ENCODE data around the gene METTL13. TPM values are rescaled to one million over a fixed set of nuclear protein-coding genes. Genes with fewer than 3 reads are reported as not detected.

The METTL13 gene
- total and polyA plus RNA-seq, 2 of the 4 experiments (the other 2 are of a cell fraction) = 25.1 to 26.3 TPM

DNA sequence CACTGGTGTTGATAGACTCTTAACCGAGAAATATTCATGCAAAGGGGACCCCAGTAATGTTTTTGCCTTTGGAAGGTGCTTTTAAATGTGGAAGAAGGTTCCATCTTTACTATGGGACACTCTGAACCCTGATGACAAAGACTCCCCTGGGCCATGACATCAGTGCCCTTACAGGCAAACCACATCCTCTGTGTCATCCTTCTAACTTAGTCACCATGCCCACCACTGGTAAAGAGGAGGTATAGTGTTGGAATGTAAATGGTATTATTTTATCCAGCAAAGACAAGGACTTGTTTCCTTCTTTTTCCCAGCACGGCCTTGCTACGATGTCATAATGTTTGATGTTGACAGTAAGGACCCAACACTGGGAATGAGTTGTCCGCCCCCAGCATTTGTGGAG, 12.6 kb downstream of the METTL13 start:
- WGBS, 2 experiments (ENCODE audit: extremely low coverage in 2 of 2, insufficient read length in 1 of 2) = no CpG with 5 or more reads among the region's 4 CpGs
- no peak overlapping the region for H3K4me2 ChIP-seq (ENCODE audit: low read depth, low read length)
- peak overlapping the region; percentile 18; the same call in 1 of the 2 replicates for H3K18ac ChIP-seq (ENCODE audit: low read depth, low read length)
- no peak overlapping the region for H3K27ac ChIP-seq (ENCODE audit: insufficient read depth, low read length)
- no peak overlapping the region for H2AK9ac ChIP-seq (replicated peaks; ENCODE audit: low read depth, low read length, poor library complexity)
- intact Hi-C loops (cut with micrococcal nuclease) (no loop called here), dilution Hi-C loops (cut with HindIII; ENCODE audit: low sequenced_read_pairs, unreplicated experiment) (no loop called here), in situ Hi-C loops (cut with MboI; ENCODE audit: low sequenced_read_pairs) (no loop called here)
- ChIA-PET CTCF (interaction anchor here (0.6 to 1.7 kb wide), 3 partner anchors 40 to 476 kb away, joined by 4 to 8 read pairs (median 7); no protein-coding TSS in a partner anchor), POLR2A (ENCODE audit: unreplicated experiment) (no interaction called here)
- H3K56ac ChIP-seq (ENCODE audit: extremely low read depth, insufficient read depth, low read length) = peak overlapping the region; percentile 24; the same call in 1 of the 2 replicates
- no peak overlapping the region for H2BK15ac ChIP-seq (ENCODE audit: low read depth, low read length)
- no peak overlapping the region for H2AK5ac ChIP-seq (ENCODE audit: low read depth, low read length)
- no peaks in the 10 kb centered on the region for H3K27me3 ChIP-seq (ENCODE audit: control insufficient read depth, insufficient read depth, low read length)
- peak; percentile 85 for DNase-seq
- no peak overlapping the region for H3K9ac ChIP-seq (ENCODE audit: low read depth, low read length)
- BruUV-seq (replicated peaks) = no TSS peak
- H3K36me3 ChIP-seq (ENCODE audit: control insufficient read depth, insufficient read depth, low read length) = peaks cover 38% of the 10 kb centered on the region
- H4K5ac ChIP-seq (ENCODE audit: low read depth, low read length) = no peak overlapping the region
- no peaks in the 10 kb centered on the region for H4K20me1 ChIP-seq (ENCODE audit: insufficient read depth, low read length)
- no peaks in the 10 kb centered on the region for H3K9me1 ChIP-seq (ENCODE audit: insufficient read depth, low read length)
- H3K4me3 ChIP-seq (ENCODE audit: insufficient read depth, low read depth, low read length) = no peak overlapping the region
- H3K79me1 ChIP-seq (ENCODE audit: low read depth in 1 of 2, low read length in 2 of 2) = peaks cover 13 to 41% of the 10 kb centered on the region in 2 experiments; a peak in 3 of 4 replicates
- peak overlapping the region; percentile 20 to 29; a peak in 3 of 4 replicates for H4K8ac ChIP-seq (ENCODE audit: low read depth in 2 of 2, low read length in 2 of 2)
- no peak overlapping the region for H4K91ac ChIP-seq (ENCODE audit: insufficient read depth, low read depth, low read length)
- H2BK120ac ChIP-seq (ENCODE audit: low read depth, low read length) = peak overlapping the region; percentile 55; the same call in 1 of the 2 replicates
- H3K14ac ChIP-seq (replicated peaks; ENCODE audit: low read depth, low read length) = 0 out of 2 replicates have a peak overlapping the region, but pooled peaks have one; percentile 28
- peak; percentile 89 for ATAC-seq (ENCODE audit: low read depth)
- H3K9me3 ChIP-seq (ENCODE audit: control insufficient read depth, insufficient read depth, low read length) = no peaks in the 10 kb centered on the region
- no peak overlapping the region for H3K4ac ChIP-seq (ENCODE audit: low read depth, low read length)
- no peak overlapping the region for H2AFZ ChIP-seq (replicated peaks; ENCODE audit: low read length, poor library complexity)
- peak overlapping the region; percentile 53; the same call in 1 of the 2 replicates for H2BK20ac ChIP-seq (ENCODE audit: low read depth, low read length)
- H3K23ac ChIP-seq (ENCODE audit: low read depth, low read length) = peak overlapping the region; percentile 48
- peak overlapping the region; percentile 78 for H2BK5ac ChIP-seq (ENCODE audit: low read depth, low read length, poor library complexity, severe bottlenecking)
- H3K4me1 ChIP-seq (ENCODE audit: control insufficient read depth, insufficient read depth, low read length) = peaks cover 3% of the 10 kb centered on the region; the same call in 1 of the 2 replicates
- TF ChIP-seq, protein P1, sequence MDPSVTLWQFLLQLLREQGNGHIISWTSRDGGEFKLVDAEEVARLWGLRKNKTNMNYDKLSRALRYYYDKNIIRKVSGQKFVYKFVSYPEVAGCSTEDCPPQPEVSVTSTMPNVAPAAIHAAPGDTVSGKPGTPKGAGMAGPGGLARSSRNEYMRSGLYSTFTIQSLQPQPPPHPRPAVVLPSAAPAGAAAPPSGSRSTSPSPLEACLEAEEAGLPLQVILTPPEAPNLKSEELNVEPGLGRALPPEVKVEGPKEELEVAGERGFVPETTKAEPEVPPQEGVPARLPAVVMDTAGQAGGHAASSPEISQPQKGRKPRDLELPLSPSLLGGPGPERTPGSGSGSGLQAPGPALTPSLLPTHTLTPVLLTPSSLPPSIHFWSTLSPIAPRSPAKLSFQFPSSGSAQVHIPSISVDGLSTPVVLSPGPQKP (IDR thresholded peaks at IDR 0.05; ENCODE audit: borderline replicate concordance, low read depth, low read length) = no peak
- TF ChIP-seq FOS (IDR thresholded peaks at IDR 0.05; ENCODE audit: low read depth, low read length) (peak; percentile 44; the same call in 1 of the 2 replicates), CEBPB (IDR thresholded peaks at IDR 0.05; ENCODE audit: low read depth, low read length) (peak; percentile 80)
